Myocyte (in vitro differentiated cells): Measurements from ENCODE around the gene CYS1. TPM values are rescaled to one million over a fixed set of nuclear protein-coding genes. Genes with fewer than 3 reads are reported as not detected.

ENCODE experiments used
- DNase-seq: peaks from one replicate; pipeline ENCODE4 v3.0.0-alpha.2; 2012; ENCODE audit warnings: low read depth
- total RNA-seq: library from RNA; depleted of rRNA; stranded (reverse); fragments of >200 nt; gene quantifications from 2 replicates; pipeline ENCODE4 v1.2.3, GENCODE V29; 2014

Gene CYS1
- total RNA-seq, 1 donor from 2014 or later, result 1.1 TPM

- DNase-seq, result peak; percentile 56
Observed at GRCh38 chr2:10048501-10049171, 31.6 kb downstream of the CYS1 start.

DNA sequence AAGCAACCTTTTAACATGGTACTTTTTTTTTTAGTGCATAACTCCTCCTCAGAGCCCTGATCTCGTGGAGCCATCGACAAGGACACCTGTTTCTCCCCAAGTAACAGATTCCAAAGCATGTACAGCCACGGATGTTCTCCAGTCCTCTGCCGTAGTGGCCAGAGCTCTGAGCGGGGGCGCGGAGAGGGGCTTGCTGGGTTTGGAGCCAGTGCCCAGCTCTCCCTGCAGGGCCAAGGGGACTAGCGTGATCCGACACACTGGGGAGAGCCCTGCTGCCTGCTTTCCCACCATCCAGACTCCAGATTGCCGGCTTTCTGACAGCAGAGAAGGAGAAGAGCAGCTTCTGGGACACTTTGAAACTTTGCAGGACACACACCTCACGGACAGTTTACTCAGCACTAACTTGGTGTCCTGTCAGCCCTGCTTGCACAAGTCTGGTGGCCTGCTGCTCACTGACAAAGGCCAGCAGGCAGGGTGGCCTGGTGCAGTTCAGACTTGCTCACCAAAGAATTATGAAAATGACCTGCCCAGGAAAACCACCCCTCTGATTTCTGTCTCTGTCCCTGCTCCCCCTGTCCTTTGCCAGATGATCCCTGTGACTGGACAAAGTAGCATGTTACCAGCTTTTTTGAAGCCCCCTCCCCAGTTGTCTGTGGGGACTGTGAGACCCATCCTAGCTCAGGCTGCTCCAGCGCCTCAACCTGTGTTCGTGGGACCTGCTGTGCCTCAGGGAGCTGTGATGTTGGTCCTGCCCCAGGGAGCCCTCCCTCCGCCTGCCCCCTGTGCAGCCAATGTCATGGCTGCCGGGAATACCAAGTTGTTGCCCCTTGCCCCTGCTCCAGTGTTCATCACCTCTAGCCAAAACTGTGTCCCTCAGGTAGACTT, 32.4 kb downstream of the CYS1 start:
- DNase-seq, result no peak

GRCh38 chr2:10046931-10047330, 33.3 kb downstream of the CYS1 start:
- DNase-seq, result no peak

DNA sequence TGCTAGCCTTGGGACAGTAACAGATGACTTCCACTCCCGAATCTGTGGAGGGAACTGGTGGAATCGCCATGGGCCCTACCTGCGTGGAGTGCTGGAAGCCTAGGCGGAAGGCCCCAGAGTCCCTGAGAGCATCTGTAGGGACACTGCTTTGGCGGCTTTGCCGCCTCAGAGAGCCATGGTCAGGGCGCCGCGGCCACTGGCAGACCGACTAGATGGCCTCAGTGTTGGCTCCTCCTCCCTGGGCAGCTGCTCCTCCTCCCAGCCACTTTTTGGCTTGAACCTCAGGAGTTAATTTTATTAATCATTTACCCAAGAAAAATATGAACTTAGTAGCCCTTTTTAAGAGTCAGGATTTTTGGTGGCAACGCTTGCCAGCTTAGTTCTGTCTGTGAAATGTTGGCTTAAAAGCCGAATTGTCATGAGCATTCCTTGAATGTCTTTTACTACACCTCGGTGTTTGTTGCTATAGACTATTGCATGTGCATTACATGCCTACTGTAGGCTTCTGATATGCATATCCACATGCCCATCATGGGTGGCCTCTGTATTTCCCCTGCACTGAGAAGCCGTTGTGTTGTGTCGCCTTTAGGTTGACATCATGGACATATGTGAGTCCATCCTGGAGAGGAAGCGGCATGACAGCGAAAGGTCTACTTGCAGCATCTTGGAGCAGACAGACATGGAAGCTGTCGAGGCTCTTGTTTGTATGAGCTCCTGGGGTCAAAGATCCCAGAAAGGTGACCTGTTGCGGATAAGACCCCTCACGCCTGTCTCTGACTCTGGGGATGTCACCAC, 34.5 kb downstream of the CYS1 start:
- DNase-seq, result no peak

DNA sequence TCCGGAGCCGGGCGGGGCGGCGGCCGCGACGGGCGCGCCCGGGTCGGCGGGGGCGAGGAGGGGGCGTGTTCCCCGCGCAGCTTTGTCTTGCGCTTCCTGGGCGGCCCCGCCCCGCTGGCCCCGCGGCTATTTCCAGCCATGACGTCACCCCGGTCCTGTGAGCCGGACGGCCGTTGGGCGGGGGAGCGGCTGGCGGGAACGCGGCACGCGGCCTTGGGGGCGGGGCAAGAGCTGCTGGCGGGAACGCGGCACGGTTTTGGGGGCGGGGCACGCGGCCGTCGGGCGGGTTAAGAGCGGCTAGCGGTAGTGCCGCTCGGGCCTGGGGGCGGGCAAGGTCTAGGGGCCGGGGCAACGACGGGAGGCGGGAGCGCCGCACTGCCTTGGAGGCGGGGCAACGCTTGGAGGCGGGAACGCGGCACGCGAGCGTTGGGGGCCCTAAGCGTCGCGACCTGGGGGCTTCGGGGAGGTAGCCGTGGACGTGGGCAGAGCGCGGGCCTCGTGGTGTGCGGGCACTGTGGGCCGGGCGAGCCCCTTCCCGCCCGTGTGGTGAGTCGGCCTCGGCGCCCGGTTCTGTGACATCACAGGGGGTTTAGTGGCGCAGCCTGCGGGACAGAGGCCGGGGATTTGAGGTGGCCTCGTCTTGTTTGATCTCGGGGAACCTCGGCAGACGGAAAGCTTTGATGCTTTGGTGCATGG, 36.2 kb downstream of the CYS1 start:
- peak; percentile 88 for DNase-seq

DNA sequence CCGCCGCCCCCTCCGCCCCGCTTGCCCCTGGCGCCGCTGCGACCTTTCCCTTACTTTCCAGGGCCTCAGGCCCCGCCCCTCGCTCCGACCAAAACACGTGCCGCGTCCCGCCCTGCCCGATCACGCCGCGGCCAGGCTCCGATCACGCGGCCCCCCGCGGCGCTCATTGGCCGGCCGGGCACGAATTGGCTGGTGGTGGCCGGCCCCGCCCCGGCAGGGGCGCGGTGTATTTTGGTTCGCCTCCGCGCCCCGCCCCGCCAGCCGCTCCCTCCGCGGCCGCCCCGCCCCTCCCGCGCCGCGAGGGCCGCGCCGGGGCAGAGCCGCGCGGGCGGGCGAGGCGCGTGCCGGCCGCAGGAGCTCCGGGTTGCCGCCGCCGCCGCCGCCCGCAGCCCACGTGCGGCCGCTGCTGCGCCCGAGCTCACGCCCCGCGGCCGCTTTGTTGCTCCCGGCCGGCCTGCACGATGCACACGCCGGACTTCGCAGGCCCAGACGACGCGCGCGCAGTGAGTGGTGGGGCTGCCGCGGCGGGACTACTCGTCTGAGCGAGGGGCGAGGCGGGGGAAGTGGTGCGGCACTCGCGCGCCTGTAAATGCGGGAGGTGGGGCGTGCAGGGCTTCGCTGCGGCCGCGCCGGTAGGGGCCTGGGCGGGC, 36.8 kb downstream of the CYS1 start, which contains the start of gene KLF11:
TSS of gene KLF11 (plus strand) at position 295 of the 650 bp plus-strand sequence. CDS start at position 462, 167 bp downstream.
- DNase-seq, result peak; percentile 88

DNA sequence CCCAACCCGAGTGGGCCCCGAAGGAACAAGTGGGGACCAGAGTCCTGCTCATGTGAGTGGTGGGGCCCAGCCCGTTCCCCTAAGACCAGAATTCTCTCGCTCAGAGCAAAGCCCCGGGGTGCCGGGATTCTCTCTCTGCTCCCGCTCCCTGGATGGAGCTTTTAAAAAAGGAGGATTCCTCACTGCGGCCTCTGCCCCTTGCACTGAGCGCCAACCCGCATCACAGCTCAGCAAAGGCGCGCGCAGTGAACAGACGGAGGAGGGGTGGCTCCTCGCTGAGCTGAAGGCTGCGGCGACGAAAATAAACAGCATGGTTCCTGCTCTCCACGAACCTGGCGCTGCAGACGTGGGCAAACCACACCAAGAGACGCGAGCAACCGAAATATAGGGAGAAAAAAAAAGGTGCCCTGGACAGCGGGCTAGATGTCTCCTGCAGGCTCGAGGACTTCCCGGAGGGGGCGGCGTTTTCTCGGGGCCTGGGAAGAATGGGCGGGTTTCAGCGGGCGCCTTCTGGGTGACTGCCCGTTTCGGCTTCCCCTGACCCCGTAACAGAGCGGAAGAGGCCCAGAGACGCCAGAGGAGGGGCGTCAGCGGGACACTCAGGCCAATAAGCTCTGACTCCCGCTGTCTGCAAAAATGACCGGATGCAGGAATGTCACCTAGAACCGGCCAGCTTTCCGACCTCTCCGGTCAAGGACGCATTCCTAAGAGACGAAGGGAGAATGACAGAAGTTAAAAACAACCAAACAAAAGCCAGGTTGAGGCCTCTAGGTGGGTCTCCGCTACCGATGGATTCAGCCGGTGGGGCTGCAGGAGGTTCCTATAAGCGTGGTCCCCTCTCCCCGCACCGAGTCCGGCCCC, 37.7 kb downstream of the CYS1 start:
- DNase-seq, result no peak

DNA sequence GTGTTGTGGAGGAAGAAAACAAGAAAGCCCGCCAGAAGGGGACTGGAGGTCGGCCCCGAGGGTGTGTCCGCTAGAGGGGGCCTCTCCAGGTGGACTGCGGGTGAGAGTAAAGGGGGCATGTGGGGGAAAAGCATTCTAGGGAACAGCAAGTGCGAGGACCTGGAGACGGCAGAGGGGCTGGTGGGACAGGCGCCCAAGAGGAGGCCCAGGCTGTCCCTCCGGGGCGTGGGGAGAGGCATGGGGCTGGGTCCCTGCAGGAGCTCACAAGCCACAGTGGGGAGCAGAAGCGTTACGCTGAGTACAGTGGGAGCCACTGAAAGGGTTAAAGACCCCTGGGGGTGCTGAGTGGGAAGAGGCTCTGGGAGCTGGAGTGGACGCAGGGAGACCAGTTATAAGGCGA, 38.5 kb downstream of the CYS1 start:
- DNase-seq, result no peak

- no peak for DNase-seq
Observed at GRCh38 chr2:10039658-10040410, 40.4 kb downstream of the CYS1 start.

DNA sequence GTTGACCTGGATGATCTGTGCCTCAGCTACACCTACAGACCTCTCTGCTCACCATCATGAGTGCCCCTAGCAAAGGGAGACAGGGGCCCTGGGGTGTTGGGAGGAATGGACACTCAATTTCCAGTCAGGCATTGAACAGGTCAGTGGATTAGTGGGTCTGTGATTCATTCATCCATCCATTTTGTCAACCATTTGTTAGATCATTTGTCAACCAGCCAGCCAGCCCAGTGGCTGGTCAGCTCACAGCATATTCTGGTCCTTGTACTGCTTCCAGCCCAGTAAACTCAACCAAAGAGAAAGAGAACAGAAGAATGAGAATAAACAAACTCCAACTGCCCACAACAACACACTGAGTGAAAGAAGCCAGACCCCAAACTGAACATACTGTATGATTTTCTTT, 41.5 kb downstream of the CYS1 start:
- peak; percentile 65 for DNase-seq

DNA sequence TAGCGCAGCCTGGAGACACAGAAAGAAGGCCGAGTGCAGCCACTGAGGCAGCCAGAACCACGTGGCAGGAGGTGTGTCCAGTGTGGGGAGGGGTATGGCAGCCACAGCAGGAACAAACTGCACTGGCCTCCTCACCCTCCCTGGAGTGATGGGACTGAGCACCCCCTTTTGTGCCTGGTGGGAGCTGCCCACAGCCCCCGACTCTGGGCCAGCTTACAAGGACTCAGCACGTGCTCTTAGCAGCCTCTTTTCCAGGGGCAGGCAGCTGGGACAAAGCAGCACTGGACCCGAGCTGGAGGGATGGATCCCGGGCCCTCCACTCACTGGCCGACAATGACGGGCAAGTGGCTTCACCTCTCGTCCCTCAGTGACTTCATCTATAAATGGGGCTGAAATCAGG, 42.1 kb downstream of the CYS1 start:
- DNase-seq, result no peak

GRCh38 chr2:10036095-10036884, 43.9 kb downstream of the CYS1 start:
- DNase-seq, result peak; percentile 96

GRCh38 chr2:10035633-10036032, 44.6 kb downstream of the CYS1 start:
- no peak for DNase-seq

- DNase-seq, result no peak
Observed at GRCh38 chr2:10035053-10035422, 45.2 kb downstream of the CYS1 start.

GRCh38 chr2:10034333-10035052, 45.7 kb downstream of the CYS1 start:
- no peak for DNase-seq

DNA sequence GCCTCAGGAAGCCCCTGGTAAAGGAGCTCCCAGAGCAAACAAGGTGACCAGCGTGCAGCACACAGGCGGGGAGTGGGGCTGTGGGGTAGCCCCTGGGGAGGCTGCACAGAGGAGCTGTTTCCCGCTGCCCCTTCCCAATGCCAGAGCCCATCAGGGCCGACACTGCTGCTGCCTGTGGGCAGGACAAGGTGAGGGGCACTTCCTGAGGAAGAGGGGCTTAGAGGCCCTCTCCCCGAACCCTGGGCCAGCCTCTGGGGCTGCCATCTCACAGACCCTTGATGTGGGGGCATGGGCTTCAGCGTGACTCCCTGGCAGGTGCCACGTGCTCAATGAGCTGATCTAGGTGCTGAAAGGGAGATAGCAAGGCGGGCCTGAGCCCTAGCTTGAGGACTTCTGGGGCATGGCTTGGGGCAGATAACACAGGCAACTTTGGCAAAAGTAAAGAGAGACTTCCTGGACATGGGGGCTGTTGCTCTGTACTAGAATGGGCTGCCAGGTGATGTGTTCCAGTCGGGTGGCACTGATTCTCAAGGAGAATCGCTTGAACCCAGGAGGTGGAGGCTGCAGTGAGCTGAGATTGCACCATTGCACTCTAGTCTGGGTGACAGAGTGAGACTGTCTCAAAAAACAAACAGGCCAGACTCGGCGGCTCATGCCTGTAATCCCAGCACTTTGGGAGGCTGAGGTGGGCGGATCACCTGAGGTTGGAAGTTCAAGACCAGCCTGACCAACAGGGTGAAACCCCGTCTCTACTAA, 46.8 kb downstream of the CYS1 start:
- DNase-seq, result no peak

DNA sequence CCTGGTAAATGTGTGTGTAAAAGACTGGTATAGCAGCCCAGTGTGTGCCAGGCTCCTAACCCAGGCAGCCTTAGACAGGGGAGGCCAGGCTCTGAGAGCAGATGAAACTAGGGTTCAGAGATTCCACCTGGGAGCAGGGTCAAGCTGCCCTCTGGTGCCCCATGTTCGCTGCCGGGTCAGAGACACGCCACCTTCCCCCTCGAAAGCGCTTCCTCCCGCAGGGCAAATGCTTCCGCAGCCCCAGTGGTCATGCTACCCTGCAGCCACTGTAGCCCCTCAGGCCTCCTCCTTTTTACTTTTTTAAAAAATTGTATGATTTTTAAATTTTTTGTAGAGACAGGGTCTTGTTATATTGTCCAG, 47.5 kb downstream of the CYS1 start:
- no peak for DNase-seq
